Measurements from ENCODE around the gene GSK3A. TPM values are rescaled to one million over a fixed set of nuclear protein-coding genes. Genes with fewer than 3 reads are reported as not detected.

The GSK3A gene
- polyA plus RNA-seq, 4 donors = 48.5 to 73.0 (median 70.6) TPM

GRCh38 chr19:42283188-42284065, 41.0 kb upstream of the GSK3A start:
- Histone ChIP-seq H3K4me1 (ENCODE audit: control insufficient read depth in 3 of 3, insufficient read depth in 2 of 3, low read depth in 1 of 3, low read length in 2 of 3) (peaks cover 10 to 57% (median 14%) of the 10 kb centered on the region in 3 donors), H3K27ac (ENCODE audit: low read depth in 1 of 3, low read length in 2 of 3) (peak overlapping the region; percentile 76 to 95 (median 77)), H3K36me3 (ENCODE audit: control insufficient read depth in 3 of 3, insufficient read depth in 2 of 3, low read depth in 1 of 3, low read length in 3 of 3) (peaks cover 7 to 21% (median 9%) of the 10 kb centered on the region in 3 donors), H3K4me3 (ENCODE audit: low read depth in 1 of 3, low read length in 3 of 3) (peak overlapping the region; percentile 40 to 75 (median 68)), H3K27me3 (ENCODE audit: control insufficient read depth in 3 of 3, insufficient read depth in 3 of 3, low read length in 3 of 3) (no peaks in the 10 kb centered on the region), H3K9me3 (ENCODE audit: control insufficient read depth in 2 of 2, insufficient read depth in 1 of 2, low read depth in 1 of 2, low read length in 1 of 2) (no peaks in the 10 kb centered on the region)
- FAIRE-seq = no peak
- 1 to 2% (median 2%) methylated on average over 29 to 73 of the region's 74 CpGs for WGBS, 3 donors
- DNase-seq = peak; percentile 93 to 98

DNA sequence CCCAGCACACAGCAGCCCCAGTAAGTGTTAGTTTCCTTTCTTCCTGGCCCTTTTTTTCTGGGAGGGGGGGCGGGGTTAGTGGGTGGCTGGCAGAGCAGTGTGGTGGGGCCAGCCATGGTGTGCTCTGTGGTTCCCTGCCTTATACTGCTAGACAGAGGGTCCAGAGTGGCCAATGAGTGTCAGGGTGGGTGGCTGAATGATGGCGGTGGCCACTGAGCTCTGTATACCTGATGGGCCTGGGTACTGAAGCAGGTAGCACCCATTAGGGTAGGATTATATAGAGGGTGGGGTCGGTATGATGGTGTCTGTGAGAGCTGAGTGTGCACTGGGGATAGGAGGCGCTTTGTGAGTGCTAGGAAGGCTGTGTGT, 40.4 kb upstream of the GSK3A start:
- peak overlapping the region; percentile 76 to 84 (median 77) for H3K27ac ChIP-seq (ENCODE audit: low read depth in 1 of 3, low read length in 2 of 3)
- FAIRE-seq = no peak

GRCh38 chr19:42281827-42282762, 39.7 kb upstream of the GSK3A start:
- no peak for FAIRE-seq
- no peaks in the 10 kb centered on the region for H3K27me3 ChIP-seq (ENCODE audit: control insufficient read depth in 3 of 3, insufficient read depth in 3 of 3, low read length in 3 of 3)
- peak overlapping the region in 2 of 3 donors; percentile 77 to 86 for H3K27ac ChIP-seq (ENCODE audit: low read depth in 1 of 3, low read length in 2 of 3)
- WGBS, 3 donors = 33 to 36% (median 34%) methylated on average over 7 of the region's 7 CpGs
- peaks cover 10 to 69% (median 14%) of the 10 kb centered on the region in 3 donors for H3K4me1 ChIP-seq (ENCODE audit: control insufficient read depth in 3 of 3, insufficient read depth in 2 of 3, low read depth in 1 of 3, low read length in 2 of 3)
- no peaks in the 10 kb centered on the region for H3K9me3 ChIP-seq (ENCODE audit: control insufficient read depth in 2 of 2, insufficient read depth in 1 of 2, low read depth in 1 of 2, low read length in 1 of 2)
- peak overlapping the region in 1 of 3 donors; percentile 87 for H3K4me3 ChIP-seq (ENCODE audit: low read depth in 1 of 3, low read length in 3 of 3)
- H3K36me3 ChIP-seq (ENCODE audit: control insufficient read depth in 3 of 3, insufficient read depth in 2 of 3, low read depth in 1 of 3, low read length in 3 of 3) = peaks cover 0 to 14% (median 0%) of the 10 kb centered on the region in 3 donors
- DNase-seq = no peak

More for the DNA sequence above, 40.4 kb upstream of the GSK3A start:
- whole genome bisulfite sequencing, 3 donors = 42 to 44% (median 44%) methylated on average over 4 of the region's 4 CpGs
- peaks cover 3 to 15% (median 4%) of the 10 kb centered on the region in 3 donors for H3K36me3 ChIP-seq (ENCODE audit: control insufficient read depth in 3 of 3, insufficient read depth in 2 of 3, low read depth in 1 of 3, low read length in 3 of 3)
- no peaks in the 10 kb centered on the region for H3K27me3 ChIP-seq (ENCODE audit: control insufficient read depth in 3 of 3, insufficient read depth in 3 of 3, low read length in 3 of 3)
- H3K4me3 ChIP-seq (ENCODE audit: low read depth in 1 of 3, low read length in 3 of 3) = no peak overlapping the region
- peaks cover 10 to 63% (median 14%) of the 10 kb centered on the region in 3 donors for H3K4me1 ChIP-seq (ENCODE audit: control insufficient read depth in 3 of 3, insufficient read depth in 2 of 3, low read depth in 1 of 3, low read length in 2 of 3)
- no peaks in the 10 kb centered on the region for H3K9me3 ChIP-seq (ENCODE audit: control insufficient read depth in 2 of 2, insufficient read depth in 1 of 2, low read depth in 1 of 2, low read length in 1 of 2)
- DNase-seq = no peak

DNA sequence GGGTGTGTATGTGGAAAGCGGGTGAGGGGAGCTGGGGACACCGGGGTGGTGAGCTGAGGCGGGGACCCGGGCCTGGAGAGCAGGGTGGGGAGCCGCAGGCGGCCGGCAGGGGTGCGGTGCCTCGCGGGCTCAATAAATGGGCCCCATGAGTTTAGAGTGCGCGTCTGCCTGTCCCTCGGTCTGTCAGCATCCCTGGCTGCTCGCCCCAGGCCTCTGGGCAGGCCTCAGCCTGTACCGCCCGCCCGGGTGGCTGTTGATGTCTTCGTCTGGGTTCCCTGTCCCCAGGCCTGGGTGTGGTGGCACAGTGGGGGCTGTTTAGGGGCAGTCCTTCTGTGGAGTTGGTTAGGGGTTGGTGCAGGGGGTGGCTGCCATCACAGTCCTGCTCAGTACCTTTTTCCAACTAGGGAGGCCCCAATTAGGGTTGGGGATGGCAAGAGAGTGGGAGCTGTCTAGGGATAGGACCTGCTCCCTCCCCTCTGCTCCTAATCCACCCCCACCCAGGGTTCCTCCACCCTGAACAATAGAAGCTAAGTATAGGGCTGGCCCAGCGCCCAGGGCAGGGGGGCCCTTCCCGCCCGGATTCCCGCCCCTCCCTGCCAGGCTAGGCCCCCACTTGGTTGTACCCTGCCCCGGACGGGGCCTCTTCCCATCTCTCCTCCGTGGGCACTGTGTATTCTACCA, 38.9 kb upstream of the GSK3A start:
- WGBS, 3 donors = 12 to 21% (median 12%) methylated on average over 19 to 25 of the region's 25 CpGs
- Histone ChIP-seq H3K27me3 (ENCODE audit: control insufficient read depth in 3 of 3, insufficient read depth in 3 of 3, low read length in 3 of 3) (no peaks in the 10 kb centered on the region), H3K36me3 (ENCODE audit: control insufficient read depth in 3 of 3, insufficient read depth in 2 of 3, low read depth in 1 of 3, low read length in 3 of 3) (peaks cover 0 to 16% (median 0%) of the 10 kb centered on the region in 3 donors), H3K4me3 (ENCODE audit: low read depth in 1 of 3, low read length in 3 of 3) (peak overlapping the region in 2 of 3 donors; percentile 72 to 87), H3K27ac (ENCODE audit: low read depth in 1 of 3, low read length in 2 of 3) (peak overlapping the region; percentile 44 to 86 (median 77)), H3K4me1 (ENCODE audit: control insufficient read depth in 3 of 3, insufficient read depth in 2 of 3, low read depth in 1 of 3, low read length in 2 of 3) (peaks cover 10 to 67% (median 14%) of the 10 kb centered on the region in 3 donors), H3K9me3 (ENCODE audit: control insufficient read depth in 2 of 2, insufficient read depth in 1 of 2, low read depth in 1 of 2, low read length in 1 of 2) (no peaks in the 10 kb centered on the region)
- DNase-seq (peak in 1 of 2 donors; percentile 62), FAIRE-seq (no peak)

DNA sequence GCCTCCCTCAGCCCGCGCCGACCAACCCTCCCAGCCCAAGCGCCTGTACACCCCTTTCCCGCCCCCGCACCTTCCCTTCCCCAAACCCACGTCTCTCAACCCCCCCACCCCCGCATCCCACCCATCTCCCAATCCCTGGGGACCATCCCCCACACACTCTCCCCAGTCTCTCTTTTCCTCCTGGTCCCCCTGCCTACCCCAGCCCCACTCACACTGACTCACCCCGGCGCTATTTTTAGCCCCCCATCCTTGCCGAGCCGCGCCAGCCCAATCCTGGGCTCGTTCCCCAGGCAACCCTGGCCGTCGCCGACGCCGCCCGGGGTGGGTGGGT, 38.4 kb upstream of the GSK3A start:
- WGBS, 3 donors = 0 to 3% (median 1%) methylated on average over 6 to 20 of the region's 20 CpGs
- Histone ChIP-seq H3K36me3 (ENCODE audit: control insufficient read depth in 3 of 3, insufficient read depth in 2 of 3, low read depth in 1 of 3, low read length in 3 of 3) (peaks cover 0 to 21% (median 0%) of the 10 kb centered on the region in 3 donors), H3K4me3 (ENCODE audit: low read depth in 1 of 3, low read length in 3 of 3) (peak overlapping the region; percentile 72 to 87 (median 76)), H3K27ac (ENCODE audit: low read depth in 1 of 3, low read length in 2 of 3) (peak overlapping the region; percentile 53 to 79 (median 77)), H3K9me3 (ENCODE audit: control insufficient read depth in 2 of 2, insufficient read depth in 1 of 2, low read depth in 1 of 2, low read length in 1 of 2) (no peaks in the 10 kb centered on the region), H3K4me1 (ENCODE audit: control insufficient read depth in 3 of 3, insufficient read depth in 2 of 3, low read depth in 1 of 3, low read length in 2 of 3) (peaks cover 10 to 65% (median 14%) of the 10 kb centered on the region in 3 donors), H3K27me3 (ENCODE audit: control insufficient read depth in 3 of 3, insufficient read depth in 3 of 3, low read length in 3 of 3) (no peaks in the 10 kb centered on the region)
- FAIRE-seq (no peak), DNase-seq (no peak)

DNA sequence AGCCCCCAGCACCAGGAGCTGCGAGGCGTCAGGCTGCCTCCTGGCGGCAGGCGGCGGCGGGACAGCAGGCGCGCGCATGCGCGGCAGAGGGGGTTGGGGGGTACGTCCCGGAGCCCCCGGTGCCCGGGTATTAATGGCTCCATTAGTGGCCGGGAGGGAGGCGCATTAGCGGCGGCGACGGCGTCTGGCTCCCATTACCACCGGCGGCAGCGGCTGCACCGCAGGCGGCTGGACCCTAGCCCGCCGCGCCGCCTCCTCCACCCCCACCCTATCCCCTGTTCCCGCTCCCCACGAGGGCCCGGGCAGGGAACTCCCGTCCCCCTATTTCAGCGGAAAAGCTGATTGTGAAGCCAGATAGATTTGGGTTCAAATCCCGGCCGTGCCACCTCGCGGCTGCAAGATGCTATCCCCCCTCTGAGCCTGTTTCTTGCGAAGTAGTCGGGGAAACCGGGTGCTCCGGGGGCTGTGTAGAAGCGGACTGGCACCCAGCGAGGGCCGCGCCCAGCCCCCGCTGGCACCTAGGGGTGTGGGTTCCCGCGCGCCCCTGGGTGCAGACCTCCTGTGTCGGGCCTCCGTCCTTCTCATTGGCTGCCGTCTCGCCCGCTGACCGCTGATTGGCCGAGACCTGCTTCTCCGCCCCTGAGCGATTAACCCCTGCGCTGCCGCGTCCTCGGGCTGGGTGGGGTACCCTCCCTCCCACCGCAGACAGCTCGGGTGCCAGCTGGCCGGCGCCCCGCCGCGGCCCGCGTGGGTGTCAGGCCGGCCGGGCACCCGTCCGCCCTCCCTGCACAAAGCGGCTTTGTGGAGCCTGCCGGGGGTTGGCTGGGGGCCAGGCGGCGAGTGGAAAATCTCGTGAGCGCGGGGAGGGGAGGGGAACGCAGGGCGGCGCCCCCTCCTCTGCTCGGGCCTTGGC, 37.8 kb upstream of the GSK3A start:
- 0 to 1% (median 1%) methylated on average over 48 to 89 of the region's 89 CpGs for WGBS, 3 donors
- no peaks in the 10 kb centered on the region for H3K9me3 ChIP-seq (ENCODE audit: control insufficient read depth in 2 of 2, insufficient read depth in 1 of 2, low read depth in 1 of 2, low read length in 1 of 2)
- FAIRE-seq = no peak
- H3K36me3 ChIP-seq (ENCODE audit: control insufficient read depth in 3 of 3, insufficient read depth in 2 of 3, low read depth in 1 of 3, low read length in 3 of 3) = peaks cover 0 to 27% (median 0%) of the 10 kb centered on the region in 3 donors
- H3K27ac ChIP-seq (ENCODE audit: low read depth in 1 of 3, low read length in 2 of 3) = peak overlapping the region; percentile 53 to 79 (median 77)
- peak overlapping the region; percentile 72 to 87 (median 76) for H3K4me3 ChIP-seq (ENCODE audit: low read depth in 1 of 3, low read length in 3 of 3)
- DNase-seq = peak; percentile 79 to 91
- H3K27me3 ChIP-seq (ENCODE audit: control insufficient read depth in 3 of 3, insufficient read depth in 3 of 3, low read length in 3 of 3) = no peaks in the 10 kb centered on the region
- peaks cover 10 to 61% (median 11%) of the 10 kb centered on the region in 3 donors for H3K4me1 ChIP-seq (ENCODE audit: control insufficient read depth in 3 of 3, insufficient read depth in 2 of 3, low read depth in 1 of 3, low read length in 2 of 3)

DNA sequence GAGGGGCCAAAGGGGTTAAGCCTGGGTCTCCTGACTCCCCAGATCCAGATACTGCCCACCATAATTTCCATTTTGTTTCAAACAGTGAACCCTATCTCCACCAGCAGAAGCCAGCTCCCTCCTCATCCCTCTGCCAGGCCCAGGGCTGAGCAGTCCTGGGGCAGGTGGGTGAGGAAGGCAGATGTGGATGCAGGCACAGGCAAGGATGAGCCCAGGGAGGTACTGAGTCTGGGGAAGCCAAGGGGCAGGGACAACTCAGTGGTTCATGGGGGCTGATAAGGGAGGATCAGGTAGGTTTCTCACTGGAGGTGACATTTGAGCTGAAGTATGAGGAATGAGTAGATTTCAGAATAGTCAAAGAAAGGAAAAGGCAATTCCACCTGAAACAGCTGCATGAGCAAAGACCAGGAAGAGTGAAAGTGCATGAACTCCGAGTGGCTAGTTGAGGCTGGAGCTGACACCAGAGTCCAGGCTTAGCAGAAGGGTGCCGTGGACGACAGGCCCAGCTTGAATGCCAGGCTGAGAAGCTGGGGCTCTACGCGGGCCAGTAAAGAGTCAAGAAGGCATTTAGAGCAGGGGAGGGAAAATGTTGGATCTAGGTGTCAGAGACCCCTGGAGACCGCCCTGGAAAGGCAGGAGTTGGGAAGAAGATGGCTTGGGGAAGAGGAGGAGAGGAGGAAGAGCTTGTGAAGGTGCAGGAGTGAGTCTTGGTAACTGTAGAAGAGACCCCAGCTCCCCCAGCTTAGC, 36.9 kb upstream of the GSK3A start:
- peaks cover 6 to 55% (median 10%) of the 10 kb centered on the region in 3 donors for H3K4me1 ChIP-seq (ENCODE audit: control insufficient read depth in 3 of 3, insufficient read depth in 2 of 3, low read depth in 1 of 3, low read length in 2 of 3)
- H3K4me3 ChIP-seq (ENCODE audit: low read depth in 1 of 3, low read length in 3 of 3) = peak overlapping the region; percentile 72 to 87 (median 76)
- H3K27ac ChIP-seq (ENCODE audit: low read depth in 1 of 3, low read length in 2 of 3) = peak overlapping the region; percentile 53 to 79 (median 77)
- DNase-seq (no peak), FAIRE-seq (no peak)
- peaks cover 0 to 35% (median 0%) of the 10 kb centered on the region in 3 donors for H3K36me3 ChIP-seq (ENCODE audit: control insufficient read depth in 3 of 3, insufficient read depth in 2 of 3, low read depth in 1 of 3, low read length in 3 of 3)
- H3K27me3 ChIP-seq (ENCODE audit: control insufficient read depth in 3 of 3, insufficient read depth in 3 of 3, low read length in 3 of 3) = no peaks in the 10 kb centered on the region
- WGBS, 3 donors = 10 to 16% (median 13%) methylated on average over 5 to 6 of the region's 6 CpGs
- H3K9me3 ChIP-seq (ENCODE audit: control insufficient read depth in 2 of 2, insufficient read depth in 1 of 2, low read depth in 1 of 2, low read length in 1 of 2) = no peaks in the 10 kb centered on the region
